Calu3 (cell line): Measurements from ENCODE around the gene ERC2. TPM values are rescaled to one million over a fixed set of nuclear protein-coding genes. Genes with fewer than 3 reads are reported as not detected.

Source experiments
- BruUV-seq: library from RNA; stranded (reverse); fragments of 400-500 nt; replicated peaks from 2 replicates; lab custom pipeline; 2021; lab: Mats Ljungman, UMichigan
- CTCF ChIA-PET: fragments of 300-600 bp; sonication (Branson Sonifier 250); formaldehyde crosslinking; loops from one replicate; lab custom pipeline; 2022; ENCODE audit warnings: antibody characterized with exemption; lab: Charles Lee
- DNase-seq: peaks from one replicate; pipeline ENCODE4 v3.0.0; 2022
- H3K27ac Mint-ChIP-seq: one replicate; pipeline ENCODE4 v1.8.0; 2022; ENCODE audit warnings: mixed read lengths; ENCODE audit not compliant: unreplicated experiment
- H3K27me3 Mint-ChIP-seq: one replicate; pipeline ENCODE4 v1.8.0; 2022; ENCODE audit warnings: mixed read lengths; ENCODE audit not compliant: unreplicated experiment
- H3K36me3 Mint-ChIP-seq: one replicate; pipeline ENCODE4 v1.8.0; 2022; ENCODE audit warnings: mild to moderate bottlenecking, moderate library complexity, mixed read lengths; ENCODE audit not compliant: insufficient read depth, unreplicated experiment
- H3K4me1 Mint-ChIP-seq: one replicate; pipeline ENCODE4 v1.8.0; 2022; ENCODE audit warnings: mild to moderate bottlenecking, low read depth, mixed read lengths; ENCODE audit not compliant: unreplicated experiment
- H3K4me3 Mint-ChIP-seq: one replicate; pipeline ENCODE4 v1.8.0; 2022; ENCODE audit warnings: mild to moderate bottlenecking, low read depth, moderate library complexity, mixed read lengths; ENCODE audit not compliant: unreplicated experiment
- H3K9me3 Mint-ChIP-seq: one replicate; pipeline ENCODE4 v1.8.0; 2022; ENCODE audit warnings: low read depth, mixed read lengths; ENCODE audit not compliant: unreplicated experiment
- CTCF ChIP-seq: fragments of 200-600 bp; IDR thresholded peaks from one replicate; pipeline ENCODE4 v1.8.0; 2022; ENCODE audit warnings: antibody characterized with exemption; ENCODE audit not compliant: unreplicated experiment
- intact Hi-C: fragments of 100-400 bp; cut with micrococcal nuclease; formaldehyde crosslinking; loops from one replicate; pipeline ENCODE4 v1.10.0; 2022; ENCODE audit not compliant: unreplicated experiment
- total RNA-seq: library from RNA; stranded (reverse); gene quantifications from 2 replicates; pipeline ENCODE4 v1.2.3, GENCODE V29; 2022

ERC2 gene
- total RNA-seq, 1 experiment from 2014 or later, result 0.73 TPM

GRCh38 chr3:55813268-55814097, 654.8 kb downstream of the ERC2 start:
- H3K9me3 Mint-ChIP-seq, result peaks cover 10% of the 10 kb centered on the region
- no peak for DNase-seq
- BruUV-seq, result no TSS peak
- no peak overlapping the region for H3K4me3 Mint-ChIP-seq
- H3K27ac Mint-ChIP-seq, result no peak overlapping the region
- no peaks in the 10 kb centered on the region for H3K27me3 Mint-ChIP-seq
- H3K4me1 Mint-ChIP-seq, result no peaks in the 10 kb centered on the region
- TF ChIP-seq CTCF, result no peak
- CTCF ChIA-PET, result no interaction called here
- intact Hi-C loops, result no loop called here
- H3K36me3 Mint-ChIP-seq, result no peaks in the 10 kb centered on the region

GRCh38 chr3:55812394-55813013, 655.8 kb downstream of the ERC2 start:
- Mint-ChIP-seq H3K27ac (no peak overlapping the region), H3K9me3 (peaks cover 10% of the 10 kb centered on the region), H3K27me3 (no peaks in the 10 kb centered on the region), H3K4me3 (no peak overlapping the region), H3K36me3 (no peaks in the 10 kb centered on the region), H3K4me1 (no peaks in the 10 kb centered on the region)
- TF ChIP-seq CTCF, result no peak
- CTCF ChIA-PET, result no interaction called here
- no peak for DNase-seq
- BruUV-seq, result no TSS peak
- intact Hi-C loops, result no loop called here

GRCh38 chr3:55807210-55807609, 661.1 kb downstream of the ERC2 start:
- CTCF ChIA-PET, result no interaction called here
- Mint-ChIP-seq H3K4me1 (no peaks in the 10 kb centered on the region), H3K27me3 (no peaks in the 10 kb centered on the region), H3K4me3 (no peak overlapping the region), H3K27ac (no peak overlapping the region), H3K36me3 (no peaks in the 10 kb centered on the region), H3K9me3 (peaks cover 12% of the 10 kb centered on the region)
- BruUV-seq, result no TSS peak
- no peak for DNase-seq
- intact Hi-C loops, result no loop called here
- TF ChIP-seq CTCF, result no peak

GRCh38 chr3:55805169-55805568, 663.1 kb downstream of the ERC2 start:
- no peaks in the 10 kb centered on the region for H3K36me3 Mint-ChIP-seq
- H3K9me3 Mint-ChIP-seq, result peaks cover 10% of the 10 kb centered on the region
- H3K27me3 Mint-ChIP-seq, result no peaks in the 10 kb centered on the region
- CTCF ChIA-PET, result no interaction called here
- H3K4me3 Mint-ChIP-seq, result no peak overlapping the region
- intact Hi-C loops, result no loop called here
- DNase-seq, result no peak
- H3K4me1 Mint-ChIP-seq, result no peaks in the 10 kb centered on the region
- no peak overlapping the region for H3K27ac Mint-ChIP-seq
- TF ChIP-seq CTCF, result no peak
- BruUV-seq, result no TSS peak
